Heart left ventricle (tissue), 16 donors: ENCODE data around the gene SIL1. TPM values are rescaled to one million over a fixed set of nuclear protein-coding genes. Genes with fewer than 3 reads are reported as not detected.

Experiments
- ATAC-seq, 4 donors: fragments of 200-7000 bp; cut with Tn5 transposase; one replicate each; pipeline ENCODE4 v1.9.1; 2020 to 2022; ENCODE audit warnings: moderate library complexity in 4 of 4, mild to moderate bottlenecking in 3 of 4, moderate number of reproducible peaks in 1 of 4
- DNase-seq, 5 donors: peaks; one replicate each; pipeline ENCODE4 v3.0.0-alpha.2; 2020
- H3K27ac ChIP-seq, 12 donors: fragments of 200-600 bp; sonication (generic) in 4 of 12; one replicate each; pipeline versions ENCODE4 v1.5.0 to v1.8.0; 2016 to 2022; ENCODE audit warnings: mild to moderate bottlenecking in 2 of 12
- H3K27me3 ChIP-seq, 9 donors: fragments of 200-600 bp; sonication (generic) in 2 of 9; one replicate each; pipeline versions ENCODE4 v1.5.1 to v1.8.0; 2016 to 2022; ENCODE audit warnings: mild to moderate bottlenecking in 3 of 9
- H3K36me3 ChIP-seq, 9 donors: fragments of 200-600 bp; sonication (generic) in 2 of 9; one replicate each; pipeline versions ENCODE4 v1.5.0 to v1.8.0; 2018 to 2022; ENCODE audit warnings: mild to moderate bottlenecking in 2 of 9
- H3K4me1 ChIP-seq, 12 donors: fragments of 200-600 bp; sonication (generic) in 4 of 12; one replicate each; pipeline versions ENCODE4 v1.5.0 to v1.8.0; 2016 to 2022; ENCODE audit warnings: mild to moderate bottlenecking in 3 of 12
- H3K4me3 ChIP-seq, 12 donors: fragments of 200-600 bp; sonication (generic) in 4 of 12; one replicate each; pipeline versions ENCODE4 v1.5.0 to v1.8.0; 2017 to 2022; ENCODE audit warnings: mild to moderate bottlenecking in 9 of 12, moderate library complexity in 4 of 12
- H3K9me3 ChIP-seq, 12 donors: fragments of 200-600 bp; sonication (generic) in 4 of 12; one replicate each; pipeline versions ENCODE4 v1.5.0 to v1.8.0; 2016 to 2022; ENCODE audit warnings: mild to moderate bottlenecking in 1 of 12
- CTCF ChIP-seq, 12 donors: fragments of 200-600 bp; sonication (generic) in 4 of 12; IDR thresholded peaks; one replicate each; pipeline versions ENCODE4 v1.5.0 to v1.8.0; 2018 to 2022; ENCODE audit warnings: antibody characterized with exemption in 12 of 12, mild to moderate bottlenecking in 5 of 12
- POLR2A ChIP-seq, 2 donors: fragments of 450-650 bp; IDR thresholded peaks; one replicate each; pipeline ENCODE4 v1.6.1; 2017; ENCODE audit warnings: antibody characterized with exemption in 2 of 2, mild to moderate bottlenecking in 2 of 2, moderate library complexity in 2 of 2
- WGBS, 4 donors: extraction: QIAGEN DNeasy Blood & Tissue Kit in 2 of 4; methylation state at CpG; one replicate each; pipeline versions ENCODE4 v1.1.5 to v1.1.7; 2013 to 2018; 5-methylcytosine and 5-hydroxymethylcytosine counted together
- intact Hi-C, 10 donors: fragments of 100-400 bp; cut with DNase I; formaldehyde crosslinking; loops; one replicate each; pipeline versions ENCODE4 v1.11.1 to v1.14.2; 2022
- polyA plus RNA-seq, 2 donors: library from polyadenylated mRNA; stranded (reverse); fragments of 200-250 nt; gene quantifications; one replicate each; pipeline ENCODE4 v1.2.3, GENCODE V29; 2013
- total RNA-seq, 9 donors: library from RNA; depleted of rRNA in 2 of 9; stranded (reverse); fragments of >200 nt in 2 of 9; fragmentation: NEBNext Ultra II Directional in 3 of 9; extraction: Animal tissue kit (Norgen Biotek cat#: 25700) in 3 of 9; gene quantifications; one replicate each; pipeline versions ENCODE4 v1.1.0 to v1.2.4, GENCODE V29; 2016 to 2023
- donor health status: ischemic (EF 13 %, LVEDD 7.1; RV severe dilation, severe dysfunction).
- donor health status: healthy with polysubstance abuse.
- donor health status: DM: no; HTN: yes; CAD: no.
- donor health status: DM: no; HTN: no; CAD: no.
- donor health status: ischemic (EF 25% LVEDD 6.9; RV normal size, moderate dysfunction).
- donor health status: ischemic (EF 25% LVEDD 5.7; RV mildly dilated, moderate dysfunction).
- donor health status: healthy.
- donor health status: DM: yes; HTN: yes; CAD: no.
- donor health status: ischemic (EF 35%, LVEDD 5.7; RV mildly dilated, moderate dysfunction).
- donor health status: nonischemic (EF 11% LVEDD 7.7; RV severe dilation, severe dysfunction).
- donor health status: DM: yes; HTN: yes; CAD: no.
- donor health status: PGD.
- donor health status: ischemic (EF 29% LVEDD 5.4; RV normal size, mild dysfunction).
- donor health status: nonischemic (EF 23%, LVEDD 6.1; RV moderate dilation, normal function).

SIL1 gene
- total and polyA plus RNA-seq, 11 donors, result 33.8 to 341 (median 40.2) TPM

- H3K36me3 ChIP-seq, result peaks cover 0 to 6% (median 0%) of the 10 kb centered on the region in 9 donors
- DNase-seq (no peak), ATAC-seq (peak in 1 of 4 donors; percentile 24)
- no peak overlapping the region for H3K27ac ChIP-seq
- intact Hi-C loops, result no loop called here
- no peaks in the 10 kb centered on the region for H3K27me3 ChIP-seq
- H3K9me3 ChIP-seq, result no peaks in the 10 kb centered on the region
- no peak overlapping the region for H3K4me3 ChIP-seq
- peaks cover 0 to 42% (median 24%) of the 10 kb centered on the region in 12 donors for H3K4me1 ChIP-seq
- 73 to 81% (median 75%) methylated on average over 5 of the region's 5 CpGs for WGBS, 4 donors
- TF ChIP-seq CTCF (IDR thresholded peaks at IDR 0.05) (no peak), POLR2A (IDR thresholded peaks at IDR 0.05) (no peak)
Observed at GRCh38 chr5:139188558-139189270, 9.5 kb downstream of the SIL1 start.

GRCh38 chr5:139186752-139187326 lies 11.3 kb downstream of the SIL1 start:
- intact Hi-C loops, result no loop called here
- Histone ChIP-seq H3K9me3 (no peaks in the 10 kb centered on the region), H3K27me3 (no peaks in the 10 kb centered on the region), H3K27ac (peak overlapping the region in 1 of 12 donors; percentile 11), H3K4me1 (peaks cover 0 to 61% (median 31%) of the 10 kb centered on the region in 12 donors), H3K4me3 (no peak overlapping the region), H3K36me3 (peaks cover 0 to 6% (median 0%) of the 10 kb centered on the region in 9 donors)
- ATAC-seq (no peak), DNase-seq (no peak)
- TF ChIP-seq POLR2A (IDR thresholded peaks at IDR 0.05) (no peak), CTCF (IDR thresholded peaks at IDR 0.05) (no peak)
- WGBS, 4 donors, result 94 to 99% (median 96%) methylated on average over 6 of the region's 6 CpGs

- H3K4me1 ChIP-seq, result peaks cover 1 to 67% (median 36%) of the 10 kb centered on the region in 12 donors
- no peaks in the 10 kb centered on the region for H3K27me3 ChIP-seq
- H3K9me3 ChIP-seq, result no peaks in the 10 kb centered on the region
- peak overlapping the region in 1 of 12 donors; percentile 11 for H3K27ac ChIP-seq
- DNase-seq, result no peak
- H3K4me3 ChIP-seq, result no peak overlapping the region
- peaks cover 0 to 6% (median 0%) of the 10 kb centered on the region in 9 donors for H3K36me3 ChIP-seq
- ATAC-seq, result no peak
- TF ChIP-seq POLR2A (IDR thresholded peaks at IDR 0.05) (no peak), CTCF (IDR thresholded peaks at IDR 0.05) (no peak)
- WGBS, 4 donors, result 85 to 90% (median 87%) methylated on average over 3 of the region's 3 CpGs
- intact Hi-C loops, result no loop called here
Observed at GRCh38 chr5:139186261-139186660, 11.9 kb downstream of the SIL1 start.

GRCh38 chr5:139185589-139185988 lies 12.6 kb downstream of the SIL1 start:
- intact Hi-C loops, result no loop called here
- Histone ChIP-seq H3K36me3 (peaks cover 0 to 6% (median 0%) of the 10 kb centered on the region in 9 donors), H3K4me3 (no peak overlapping the region), H3K27ac (peak overlapping the region in 2 of 12 donors; percentile 9 to 34), H3K27me3 (no peaks in the 10 kb centered on the region), H3K9me3 (no peaks in the 10 kb centered on the region), H3K4me1 (peaks cover 3 to 71% (median 41%) of the 10 kb centered on the region in 12 donors)
- DNase-seq, result no peak
- 25 to 38% (median 35%) methylated on average over 1 of the region's 1 CpG for WGBS, 4 donors
- ATAC-seq, result no peak
- TF ChIP-seq CTCF (IDR thresholded peaks at IDR 0.05) (no peak), POLR2A (IDR thresholded peaks at IDR 0.05) (no peak)
